Smooth muscle cell (in vitro differentiated cells): ENCODE data around the gene DIABLO. TPM values are rescaled to one million over a fixed set of nuclear protein-coding genes. Genes with fewer than 3 reads are reported as not detected.

ENCODE experiments used
- DNase-seq: peaks from one replicate; lab custom pipeline; 2025; ENCODE audit not compliant: unreplicated experiment; lab: John Stamatoyannopoulos, UW
- H2AFZ ChIP-seq: fragments of 200-600 bp; sonication (generic); 2 replicates; pipeline ENCODE4 v1.6.0; 2016; ENCODE audit warnings: antibody characterized with exemption, low read depth, mild to moderate bottlenecking
- H3F3A ChIP-seq: fragments of 200-600 bp; sonication (generic); 2 replicates; pipeline ENCODE4 v1.6.0; 2017; ENCODE audit warnings: antibody characterized with exemption, low read depth
- H3K27ac ChIP-seq: fragments of 200-600 bp; sonication (generic); 2 replicates; pipeline ENCODE4 v1.5.1; 2016; ENCODE audit warnings: low read depth, mild to moderate bottlenecking
- H3K27me3 ChIP-seq: fragments of 200-600 bp; sonication (generic); 2 replicates; pipeline ENCODE4 v1.6.1; 2016; ENCODE audit warnings: low read depth, mild to moderate bottlenecking
- H3K36me3 ChIP-seq: fragments of 200-600 bp; sonication (generic); 2 replicates; pipeline ENCODE4 v1.5.1; 2016; ENCODE audit warnings: low read depth
- H3K4me1 ChIP-seq: fragments of 200-600 bp; sonication (generic); 2 replicates; pipeline ENCODE4 v1.5.1; 2016; ENCODE audit warnings: low read depth
- H3K4me2 ChIP-seq: fragments of 200-600 bp; sonication (generic); 2 replicates; pipeline ENCODE4 v1.6.0; 2016; ENCODE audit warnings: mild to moderate bottlenecking
- H3K4me3 ChIP-seq: fragments of 200-600 bp; sonication (generic); 2 replicates; pipeline ENCODE4 v1.5.1; 2016; ENCODE audit warnings: mild to moderate bottlenecking
- H3K79me2 ChIP-seq: fragments of 200-600 bp; sonication (generic); 2 replicates; pipeline ENCODE4 v1.6.0; 2016; ENCODE audit warnings: low read depth, mild to moderate bottlenecking
- H3K9ac ChIP-seq: fragments of 200-600 bp; sonication (generic); 2 replicates; pipeline ENCODE4 v1.6.0; 2016; ENCODE audit warnings: low read depth
- H3K9me3 ChIP-seq: fragments of 200-600 bp; sonication (generic); replicated peaks from 2 replicates; pipeline ENCODE4 v1.5.1; 2016; ENCODE audit warnings: low read depth
- H4K20me1 ChIP-seq: fragments of 200-600 bp; sonication (generic); 2 replicates; pipeline ENCODE4 v1.6.0; 2016; ENCODE audit warnings: low read depth
- CTCF ChIP-seq: fragments of 200-600 bp; sonication (generic); IDR thresholded peaks from 2 replicates; pipeline ENCODE4 v1.5.1; 2017; ENCODE audit warnings: borderline replicate concordance, mild to moderate bottlenecking, antibody characterized with exemption; ENCODE audit not compliant: insufficient read depth, poor library complexity, severe bottlenecking
- WGBS: methylation state at CpG from one replicate; pipeline ENCODE4 v1.1.7; 2016; ENCODE audit warnings: low lambda C conversion rate; 5-methylcytosine and 5-hydroxymethylcytosine counted together
- polyA plus RNA-seq: library from polyadenylated mRNA; unstranded; fragments of >200 nt; fragmentation: Nextera tagmentation; extraction: Ambion mirVana; gene quantifications from 2 replicates; pipeline ENCODE4 v1.2.1, GENCODE V29; 2016
- total RNA-seq: library from RNA; depleted of rRNA; stranded (reverse); fragments of >200 nt; gene quantifications from 2 replicates; pipeline ENCODE4 v1.2.3, GENCODE V29; 2014

DIABLO gene
- total and polyA plus RNA-seq, 2 experiments from 2014 or later, result 68.8 to 76.2 TPM

GRCh38 chr12:122185494-122186082 is 40.3 kb downstream of the DIABLO start:
- 99% methylated on average over 10 of the region's 10 CpGs for WGBS
- Histone ChIP-seq H3F3A (no peaks in the 10 kb centered on the region), H3K79me2 (no peaks in the 10 kb centered on the region), H3K27me3 (no peaks in the 10 kb centered on the region), H3K36me3 (no peaks in the 10 kb centered on the region), H3K9ac (no peak overlapping the region), H4K20me1 (no peaks in the 10 kb centered on the region), H3K4me3 (no peak overlapping the region), H3K4me1 (no peaks in the 10 kb centered on the region), H3K9me3 (no peaks in the 10 kb centered on the region), H2AFZ (no peak overlapping the region), H3K4me2 (no peak overlapping the region), H3K27ac (no peak overlapping the region)
- TF ChIP-seq CTCF, result no peak
- DNase-seq, result no peak

GRCh38 chr12:122185079-122185478 is 40.8 kb downstream of the DIABLO start:
- TF ChIP-seq CTCF, result no peak
- Histone ChIP-seq H3K4me2 (no peak overlapping the region), H3K27ac (no peak overlapping the region), H3K4me3 (no peak overlapping the region), H2AFZ (no peak overlapping the region), H3K9me3 (no peaks in the 10 kb centered on the region), H3K36me3 (no peaks in the 10 kb centered on the region), H4K20me1 (no peaks in the 10 kb centered on the region), H3K79me2 (no peaks in the 10 kb centered on the region), H3K9ac (no peak overlapping the region), H3K27me3 (no peaks in the 10 kb centered on the region), H3F3A (no peaks in the 10 kb centered on the region), H3K4me1 (no peaks in the 10 kb centered on the region)
- WGBS, result 94% methylated on average over 7 of the region's 7 CpGs
- no peak for DNase-seq

GRCh38 chr12:122184517-122184916 is 41.3 kb downstream of the DIABLO start:
- no peaks in the 10 kb centered on the region for H3F3A ChIP-seq
- 94% methylated on average over 18 of the region's 18 CpGs for WGBS
- H3K4me1 ChIP-seq, result no peaks in the 10 kb centered on the region

More at GRCh38 chr12:122184517-122184916, 41.3 kb downstream of the DIABLO start:
- Histone ChIP-seq H3K27ac (no peak overlapping the region), H3K4me2 (no peak overlapping the region), H3K9me3 (no peaks in the 10 kb centered on the region), H3K27me3 (no peaks in the 10 kb centered on the region), H3K79me2 (no peaks in the 10 kb centered on the region), H3K36me3 (no peaks in the 10 kb centered on the region), H2AFZ (no peak overlapping the region), H4K20me1 (no peaks in the 10 kb centered on the region), H3K4me3 (no peak overlapping the region), H3K9ac (no peak overlapping the region)
- DNase-seq, result no peak
- no peak for TF ChIP-seq CTCF
